ENCODE measurements around the gene PCBP1. TPM values are rescaled to one million over a fixed set of nuclear protein-coding genes. Genes with fewer than 3 reads are reported as not detected.

The PCBP1 gene
- total and polyA plus RNA-seq, 9 of the 15 experiments (the other 6 are each of a cell fraction or from before 2014, with no cell fraction given): 19.2 to 407 (median 78.1) TPM

GRCh38 chr2:70084973-70085710 is 2.1 kb upstream of the PCBP1 start:
- Histone ChIP-seq H3K36me3 (ENCODE audit: control insufficient read depth, insufficient read depth, low read length) (peaks cover 63% of the 10 kb centered on the region), H3K79me2 (ENCODE audit: control insufficient read depth, insufficient read depth, low read length) (peaks cover 53% of the 10 kb centered on the region), H3K4me2 (ENCODE audit: insufficient read depth, low read length) (peak overlapping the region; percentile 86), H3K9ac (ENCODE audit: insufficient read depth in 1 of 2, low read depth in 2 of 2, low read length in 2 of 2) (peak overlapping the region; percentile 85 to 100), H3K4me3 (peak overlapping the region; percentile 90; the same call in 1 of the 2 replicates), H3K4me1 (replicated peaks in 1 of 2; ENCODE audit: control insufficient read depth in 2 of 2, insufficient read depth in 2 of 2, low read length in 2 of 2) (peaks cover 16 to 42% of the 10 kb centered on the region in 2 experiments), H3K9me1 (ENCODE audit: control insufficient read depth, insufficient read depth, low read length) (no peaks in the 10 kb centered on the region), H4K20me1 (replicated peaks; ENCODE audit: control insufficient read depth, insufficient read depth, low read length) (no peaks in the 10 kb centered on the region), H3K27ac (ENCODE audit: extremely low read depth, low read depth, low read length) (peak overlapping the region; percentile 100), H3K9me3 (replicated peaks; ENCODE audit: control insufficient read depth, insufficient read depth, low read depth, low read length) (no peaks in the 10 kb centered on the region), H3K27me3 (ENCODE audit: control insufficient read depth in 2 of 2, insufficient read depth in 2 of 2, low read length in 2 of 2) (no peaks in the 10 kb centered on the region), H2AFZ (ENCODE audit: low read depth, low read length) (peak overlapping the region; percentile 89)
- ChIA-PET CTCF (ENCODE audit: low intra/inter-chr PET ratio) (no interaction called here), POLR2A (interaction anchor here (0.6 to 9.8 kb wide), 32 partner anchors 7 to 1681 kb away, joined by 3 to 80 read pairs (median 4); partner anchors contain the start of genes MXD1, SNRNP27 and SNRPG)
- peak; percentile 70 for FAIRE-seq
- in situ Hi-C loops (cut with MboI) (loop anchor here (5.0 kb wide), 1 partner anchor 37 kb away; no protein-coding TSS in a partner anchor), intact Hi-C loops (cut with micrococcal nuclease) (loop anchor here (5.0 kb wide), 1 partner anchor 207 kb away; the partner anchor contains the start of gene SNRPG)
- ATAC-seq: peak; percentile 18
- WGBS (ENCODE audit: insufficient coverage, low coverage, missing lambda C conversion rate): 10% methylated on average over 10 of the region's 10 CpGs
- DNase-seq (ENCODE audit: extremely low read depth in 1 of 4, low spot score in 3 of 4): peak; percentile 41 to 84 (median 54)
- BruUV-seq (replicated peaks): no TSS peak
- TF ChIP-seq ZBTB49 (CRISPR knock-in tag; IDR thresholded peaks at IDR 0.05; ENCODE audit: borderline replicate concordance) (no peak), ZNF507 (tag; conservative IDR thresholded peaks at IDR 0.05) (no peak), ZNF589 (CRISPR knock-in tag; IDR thresholded peaks at IDR 0.05; ENCODE audit: low read depth) (no peak), RBM25 (IDR thresholded peaks at IDR 0.05; ENCODE audit: low read depth, low read length, severe bottlenecking) (no peak), MAFK (IDR thresholded peaks at IDR 0.05; ENCODE audit: low read length) (no peak), HINFP (tag; conservative IDR thresholded peaks at IDR 0.05; ENCODE audit: low read depth) (no peak), MTA2 (IDR thresholded peaks at IDR 0.05; ENCODE audit: low read depth) (0 out of 2 replicates have a peak, but pooled peaks have one; percentile 22), GTF2E2 (tag; IDR thresholded peaks at IDR 0.05) (no peak), GATAD2A (IDR thresholded peaks at IDR 0.05) (no peak), YBX1 (IDR thresholded peaks at IDR 0.05) (no peak), NFATC3 (IDR thresholded peaks at IDR 0.05) (no peak), POLR2B (IDR thresholded peaks at IDR 0.05; ENCODE audit: low read depth, partially characterized antibody) (no peak), EZH2 (IDR thresholded peaks at IDR 0.05; ENCODE audit: borderline replicate concordance, low read depth, low read length) (no peak), ZC3H8 (IDR thresholded peaks at IDR 0.05) (no peak), TAF1 (IDR thresholded peaks at IDR 0.05; ENCODE audit: control insufficient read depth, extremely low read depth, insufficient read depth, low read length, severe bottlenecking) (peak; percentile 11), CREB3 (tag; conservative IDR thresholded peaks at IDR 0.05; ENCODE audit: low read depth) (no peak), MAFF (IDR thresholded peaks at IDR 0.05; ENCODE audit: low read length) (no peak)
- TF ChIP-seq, protein P1, sequence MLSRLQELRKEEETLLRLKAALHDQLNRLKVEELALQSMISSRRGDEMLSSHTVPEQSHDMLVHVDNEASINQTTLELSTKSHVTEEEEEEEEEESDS (CRISPR knock-in tag; IDR thresholded peaks at IDR 0.05): no peak

All from K562 (cell line).